H1 (cell line): ENCODE measurements around the gene TPD52L2. TPM values are rescaled to one million over a fixed set of nuclear protein-coding genes. Genes with fewer than 3 reads are reported as not detected.

Experiments
- CTCF ChIA-PET: fragments of 300-600 bp; sonication (Branson Sonifier 250); formaldehyde crosslinking; loops from one replicate; lab custom pipeline; 2021; ENCODE audit not compliant: partially characterized antibody; lab: Charles Lee
- POLR2A ChIA-PET: fragments of 300-600 bp; sonication (Branson Sonifier 250); formaldehyde crosslinking; loops from one replicate; lab custom pipeline; 2021; ENCODE audit warnings: inconsistent platforms; ENCODE audit not compliant: partially characterized antibody; lab: Charles Lee
- DNase-seq, 2 experiments: peaks; one replicate each; pipeline versions ENCODE4 v3.0.0 to v3.0.0-alpha.2; 2010 to 2022; ENCODE audit warnings: low spot score in 2 of 2, low read depth in 1 of 2, mixed read lengths in 1 of 2
- FAIRE-seq: peaks from 2 replicates; lab custom pipeline; 2011; peaks lifted over from hg19 to GRCh38; lab: Jason Lieb, UNC
- H2AFZ ChIP-seq: 2 replicates; pipeline ENCODE4 v1.8.1; 2012; ENCODE audit warnings: low read length, inconsistent platforms
- H2AK5ac ChIP-seq: 2 replicates; pipeline ENCODE4 v1.6.1; 2013; ENCODE audit warnings: low read depth, low read length
- H2BK120ac ChIP-seq: replicated peaks from 2 replicates; pipeline ENCODE3; 2013; ENCODE audit warnings: low read depth, low read length, inconsistent platforms
- H2BK12ac ChIP-seq: 2 replicates; pipeline ENCODE4 v1.6.1; 2013; ENCODE audit warnings: low read depth, low read length
- H2BK15ac ChIP-seq: 2 replicates; pipeline ENCODE4 v1.6.1; 2013; ENCODE audit warnings: low read length
- H2BK20ac ChIP-seq: 2 replicates; pipeline ENCODE4 v1.6.1; 2013; ENCODE audit warnings: low read length
- H2BK5ac ChIP-seq: 2 replicates; pipeline ENCODE4 v1.6.1; 2013; ENCODE audit warnings: low read depth, low read length
- H3K14ac ChIP-seq: 2 replicates; pipeline ENCODE4 v1.6.1; 2013; ENCODE audit warnings: inconsistent platforms; ENCODE audit not compliant: insufficient read length
- H3K18ac ChIP-seq: 2 replicates; pipeline ENCODE4 v1.6.1; 2013; ENCODE audit warnings: low read length; ENCODE audit errors: extremely low read depth
- H3K23ac ChIP-seq: 2 replicates; pipeline ENCODE4 v1.6.1; 2013; ENCODE audit warnings: inconsistent platforms; ENCODE audit not compliant: insufficient read length
- H3K23me2 ChIP-seq: 2 replicates; pipeline ENCODE4 v1.6.1; 2013; ENCODE audit warnings: low read depth, low read length
- H3K27ac ChIP-seq: 2 replicates; pipeline ENCODE4 v1.6.1; 2011; ENCODE audit warnings: low read depth, low read length, inconsistent platforms
- H3K27me3 ChIP-seq, 4 experiments: replicated peaks in 1 of 4; 1 replicate in 1 of 4; 2 replicates in 3 of 4; pipeline versions ENCODE4 v1.6.1 to v1.8.1; 2011 to 2013; ENCODE audit warnings: low read length in 3 of 4, mild to moderate bottlenecking in 3 of 4, inconsistent platforms in 2 of 4, mixed read lengths in 2 of 4, moderate library complexity in 1 of 4; ENCODE audit not compliant: control insufficient read depth in 3 of 4, insufficient read depth in 3 of 4; ENCODE audit errors: extremely low read depth in 1 of 4
- H3K36me3 ChIP-seq, 4 experiments: 2 replicates each; pipeline versions ENCODE4 v1.6.1 to v1.8.1; 2011 to 2013; ENCODE audit warnings: mild to moderate bottlenecking in 4 of 4, low read length in 3 of 4, moderate library complexity in 2 of 4, control low read depth in 1 of 4, inconsistent platforms in 1 of 4; ENCODE audit not compliant: insufficient read depth in 4 of 4, control insufficient read depth in 2 of 4
- H3K4ac ChIP-seq: replicated peaks from 2 replicates; pipeline ENCODE3; 2013; ENCODE audit warnings: low read length, low read depth, mixed read lengths, inconsistent platforms; ENCODE audit not compliant: insufficient read length
- H3K4me1 ChIP-seq, 4 experiments: replicated peaks in 1 of 4; 1 replicate in 1 of 4; 2 replicates in 3 of 4; pipeline versions ENCODE4 v1.6.1 to v1.8.1; 2011 to 2013; ENCODE audit warnings: low read length in 3 of 4, inconsistent platforms in 2 of 4, mixed read lengths in 1 of 4; ENCODE audit not compliant: insufficient read depth in 4 of 4, control insufficient read depth in 3 of 4
- H3K4me2 ChIP-seq, 2 experiments: 2 replicates each; pipeline versions ENCODE4 v1.6.1 to v1.8.1; 2011 to 2013; ENCODE audit warnings: low read depth in 2 of 2, low read length in 2 of 2, control low read depth in 1 of 2, inconsistent platforms in 1 of 2, mild to moderate bottlenecking in 1 of 2; ENCODE audit not compliant: insufficient read depth in 1 of 2
- H3K4me3 ChIP-seq, 4 experiments: fragments of 200-600, 300-600 bp in 1 of 4; sonication (generic), shearing (Covaris generic), sonication (Bioruptor Twin) in 1 of 4; 2 replicates each; pipeline versions ENCODE4 v1.5.1 to v1.8.1; 2011 to 2016; ENCODE audit warnings: low read length in 4 of 4, low read depth in 3 of 4, control low read depth in 2 of 4, inconsistent platforms in 2 of 4, mild to moderate bottlenecking in 2 of 4, mixed read lengths in 1 of 4, moderate library complexity in 1 of 4; ENCODE audit not compliant: insufficient read depth in 2 of 4; ENCODE audit errors: extremely low read depth in 1 of 4
- H3K56ac ChIP-seq: replicated peaks from 2 replicates; pipeline ENCODE3; 2013; ENCODE audit warnings: low read depth, mild to moderate bottlenecking, mixed read lengths, low read length, inconsistent platforms; ENCODE audit not compliant: insufficient read length
- H3K79me1 ChIP-seq: 2 replicates; pipeline ENCODE4 v1.6.1; 2013; ENCODE audit warnings: low read depth, low read length, control low read depth
- H3K79me2 ChIP-seq, 2 experiments: 2 replicates each; pipeline versions ENCODE4 v1.6.1 to v1.8.1; 2012 to 2013; ENCODE audit warnings: low read length in 2 of 2, mild to moderate bottlenecking in 2 of 2, inconsistent platforms in 1 of 2; ENCODE audit not compliant: insufficient read depth in 2 of 2, control insufficient read depth in 1 of 2
- H3K9ac ChIP-seq, 4 experiments: replicated peaks in 1 of 4; 1 replicate in 1 of 4; 2 replicates in 3 of 4; pipeline versions ENCODE4 v1.6.1 to v1.8.1; 2011 to 2013; ENCODE audit warnings: low read depth in 3 of 4, low read length in 3 of 4, control low read depth in 2 of 4, mild to moderate bottlenecking in 2 of 4, moderate library complexity in 2 of 4, inconsistent platforms in 1 of 4; ENCODE audit errors: extremely low read depth in 1 of 4
- H3K9me3 ChIP-seq, 2 experiments: 2 replicates each; pipeline versions ENCODE4 v1.6.1 to v1.8.1; 2012 to 2013; ENCODE audit warnings: mild to moderate bottlenecking in 2 of 2, moderate library complexity in 2 of 2, control low read depth in 1 of 2, inconsistent platforms in 1 of 2, low read depth in 1 of 2, low read length in 1 of 2, mixed read lengths in 1 of 2; ENCODE audit not compliant: insufficient read depth in 2 of 2
- H4K20me1 ChIP-seq, 2 experiments: replicated peaks in 1 of 2; 2 replicates each; pipeline versions ENCODE3 to v1.8.1; 2011 to 2013; ENCODE audit warnings: inconsistent platforms in 2 of 2, low read length in 2 of 2, mild to moderate bottlenecking in 1 of 2; ENCODE audit not compliant: insufficient read depth in 2 of 2, control insufficient read depth in 1 of 2
- H4K5ac ChIP-seq: 2 replicates; pipeline ENCODE4 v1.6.1; 2013; ENCODE audit warnings: low read length, low read depth, mixed read lengths, inconsistent platforms; ENCODE audit not compliant: insufficient read length
- H4K8ac ChIP-seq: 2 replicates; pipeline ENCODE4 v1.8.0; 2013; ENCODE audit warnings: mild to moderate bottlenecking, moderate library complexity, low read length, inconsistent platforms; ENCODE audit not compliant: insufficient read depth; ENCODE audit errors: extremely low read depth
- H4K91ac ChIP-seq: replicated peaks from 2 replicates; pipeline ENCODE3; 2013; ENCODE audit warnings: low read length, mixed read lengths, inconsistent platforms; ENCODE audit not compliant: insufficient read length
- ASH2L ChIP-seq: fragments of 200-600, 300-600 bp; sonication (generic); IDR thresholded peaks from one replicate; pipeline ENCODE4 v1.7.1; 2017; ENCODE audit warnings: low read length
- CEBPB ChIP-seq: IDR thresholded peaks from 2 replicates; pipeline ENCODE4 v1.6.1; 2012; ENCODE audit warnings: low read depth, low read length
- CHD1 ChIP-seq: IDR thresholded peaks from 2 replicates; pipeline ENCODE4 v1.6.1; 2012; ENCODE audit warnings: low read depth, low read length, improper control_type of control experiment
- CREB1 ChIP-seq: IDR thresholded peaks from 2 replicates; pipeline ENCODE4 v1.6.1; 2012; ENCODE audit warnings: inconsistent platforms
- EGR1 ChIP-seq: IDR thresholded peaks from 2 replicates; pipeline ENCODE4 v1.6.1; 2011; ENCODE audit warnings: low read depth, low read length, borderline replicate concordance
- HDAC6 ChIP-seq: IDR thresholded peaks from one replicate; pipeline ENCODE4 v1.7.1; 2012; ENCODE audit warnings: low read depth, mild to moderate bottlenecking, inconsistent platforms, low read length, moderate library complexity
- KDM1A ChIP-seq: fragments of 200-600, 300-600 bp; sonication (generic); IDR thresholded peaks from 2 replicates; pipeline ENCODE4 v1.7.1; 2016; ENCODE audit warnings: mild to moderate bottlenecking, low read length, borderline replicate concordance
- NANOG ChIP-seq: IDR thresholded peaks from 2 replicates; pipeline ENCODE4 v1.6.1; 2011; ENCODE audit warnings: low read length, low read depth, mild to moderate bottlenecking, inconsistent platforms; ENCODE audit not compliant: insufficient read depth, poor library complexity, severe bottlenecking
- POLR2AphosphoS5 ChIP-seq: IDR thresholded peaks from 2 replicates; pipeline ENCODE4 v1.6.1; 2011; ENCODE audit warnings: low read depth, low read length
- SP1 ChIP-seq: IDR thresholded peaks from 2 replicates; pipeline ENCODE4 v1.6.1; 2011; ENCODE audit warnings: low read depth, low read length
- SP2 ChIP-seq: IDR thresholded peaks from 2 replicates; pipeline ENCODE4 v1.6.1; 2012; ENCODE audit warnings: mild to moderate bottlenecking, low read length, inconsistent platforms
- SRF ChIP-seq: IDR thresholded peaks from 2 replicates; pipeline ENCODE4 v1.6.1; 2011; ENCODE audit warnings: mild to moderate bottlenecking, low read depth, low read length, moderate library complexity
- SUZ12 ChIP-seq: fragments of 200-600 bp; sonication (generic); IDR thresholded peaks from 2 replicates; pipeline ENCODE4 v1.6.1; 2012; ENCODE audit warnings: mild to moderate bottlenecking, inconsistent platforms, low read length, moderate library complexity, mixed read lengths
- TAF1 ChIP-seq: IDR thresholded peaks from 2 replicates; pipeline ENCODE4 v1.6.1; 2011; ENCODE audit warnings: mild to moderate bottlenecking, low read depth, low read length
- TAF7 ChIP-seq: optimal IDR thresholded peaks from 2 replicates; pipeline ENCODE3; 2011; ENCODE audit warnings: low read depth, mild to moderate bottlenecking, inconsistent platforms, low read length, moderate library complexity, borderline replicate concordance
- ZNF274 ChIP-seq: IDR thresholded peaks from 2 replicates; pipeline ENCODE4 v1.7.0; 2012; ENCODE audit warnings: low read length, borderline replicate concordance; ENCODE audit errors: extremely low read depth
- WGBS, 2 experiments: shearing (Covaris generic) in 1 of 2; methylation state at CpG; one replicate each; pipeline versions ENCODE4 v1.1.6 to v1.1.7; 2013 to 2015; ENCODE audit warnings: low lambda C conversion rate in 2 of 2, mixed read lengths in 2 of 2, inconsistent platforms in 1 of 2, low coverage in 1 of 2, missing lambda C conversion rate in 1 of 2; ENCODE audit not compliant: insufficient replicate concordance in 2 of 2, insufficient coverage in 1 of 2, insufficient read length in 1 of 2; ENCODE audit errors: extremely low coverage in 1 of 2, missing lambda C conversion rate in 1 of 2; 5-methylcytosine and 5-hydroxymethylcytosine counted together
- polyA plus RNA-seq, 7 experiments: library from polyadenylated mRNA; depleted of rRNA in 3 of 7; stranded (reverse) in 5 of 7; unstranded in 2 of 7; fragments of >200 nt in 5 of 7; fragments of 200-250 nt in 2 of 7; gene quantifications; 1 replicate in 5 of 7; 2 replicates in 1 of 7; 4 replicates in 1 of 7; pipeline versions ENCODE4 v1.2.1 to v1.2.3, GENCODE V29; 2011 to 2013; ENCODE audit warnings: missing spikeins in 2 of 7, mixed read lengths in 2 of 7
- total RNA-seq: library from RNA; stranded (reverse); fragmentation: NEBNext Ultra II Directional; extraction: Animal tissue kit (Norgen Biotek cat#: 25700); gene quantifications from 2 replicates; pipeline ENCODE4 v1.2.1, GENCODE V29; 2021

Gene TPD52L2
- total and polyA plus RNA-seq, 2 of the 8 experiments (the other 6 are each of a cell fraction or from before 2014, with no cell fraction given) = 77.1 to 80.2 TPM

DNA sequence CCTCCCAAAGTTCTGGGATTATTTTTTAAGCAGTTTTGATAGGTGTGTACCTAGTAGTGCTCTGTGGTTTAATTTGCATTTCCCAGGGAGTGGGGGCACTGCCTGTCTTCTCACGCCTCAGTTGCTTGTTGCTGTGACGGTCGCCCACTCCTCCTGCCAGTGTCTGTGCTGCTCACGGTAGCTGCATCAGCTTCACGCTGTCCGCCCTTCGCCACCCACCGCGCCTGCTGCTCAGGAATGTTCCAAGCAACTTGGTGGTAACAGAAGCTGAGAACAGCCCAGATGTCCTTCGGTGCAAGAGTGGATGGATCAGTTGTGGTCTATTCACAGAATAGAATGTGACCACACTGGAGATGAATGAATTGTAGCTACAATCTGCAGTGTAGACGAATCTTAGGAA lies 52.7 kb downstream of the TPD52L2 start:
- H4K8ac ChIP-seq = no peak overlapping the region
- H3K79me1 ChIP-seq = no peaks in the 10 kb centered on the region
- no peaks in the 10 kb centered on the region for H3K36me3 ChIP-seq
- no peak overlapping the region for H2BK20ac ChIP-seq
- DNase-seq (no peak), FAIRE-seq (no peak)
- no peak overlapping the region for H4K91ac ChIP-seq
- no peaks in the 10 kb centered on the region; a peak in 2 of 7 replicates for H3K4me1 ChIP-seq
- no peak overlapping the region for H4K5ac ChIP-seq
- no peak overlapping the region for H2BK15ac ChIP-seq
- H3K79me2 ChIP-seq = peaks cover 0 to 14% of the 10 kb centered on the region in 2 experiments; a peak in 1 of 4 replicates
- peaks cover 0 to 2% of the 10 kb centered on the region in 2 experiments for H4K20me1 ChIP-seq
- TF ChIP-seq NANOG = no peak
- no peak for TF ChIP-seq SRF
- no peak for TF ChIP-seq POLR2AphosphoS5
- no peak for TF ChIP-seq KDM1A
- TF ChIP-seq HDAC6 = no peak
- TF ChIP-seq CEBPB = no peak
- TF ChIP-seq EGR1 = no peak
- TF ChIP-seq SUZ12 = no peak
- no peak for TF ChIP-seq CHD1
- no peak for TF ChIP-seq SP2
- no peak for TF ChIP-seq TAF1
- TF ChIP-seq TAF7 = no peak
- TF ChIP-seq ASH2L = no peak
- TF ChIP-seq SP1 = no peak
- no peak for TF ChIP-seq CREB1
- TF ChIP-seq ZNF274 = no peak
- no peak overlapping the region for H3K4me3 ChIP-seq
- H3K4me2 ChIP-seq = no peak overlapping the region
- no peak overlapping the region for H3K27ac ChIP-seq
- no peak overlapping the region for H3K56ac ChIP-seq
- H2BK120ac ChIP-seq = no peak overlapping the region
- CTCF ChIA-PET = interaction anchor here (0.6 to 1.7 kb wide), 7 partner anchors 9 to 130 kb away, joined by 3 to 7 read pairs (median 5); partner anchors contain the start of gene TPD52L2
- H3K14ac ChIP-seq = no peak overlapping the region
- H3K9ac ChIP-seq = no peak overlapping the region; a peak in 1 of 7 replicates
- no peak overlapping the region for H2BK5ac ChIP-seq
- WGBS, 2 experiments = 93% methylated on average over 11 of the region's 11 CpGs; no CpG with 5 or more reads in 1 of the 2 experiments
- POLR2A ChIA-PET = interaction anchor here (0.8 kb wide), 1 partner anchor 54 kb away, joined by 3 read pairs; no protein-coding TSS in a partner anchor
- H3K23me2 ChIP-seq = no peaks in the 10 kb centered on the region
- no peaks in the 10 kb centered on the region for H3K27me3 ChIP-seq
- no peaks in the 10 kb centered on the region; a peak in 1 of 4 replicates for H3K9me3 ChIP-seq
- H3K23ac ChIP-seq = no peak overlapping the region
- H2AK5ac ChIP-seq = no peak overlapping the region
- H2BK12ac ChIP-seq = no peak overlapping the region
- no peak overlapping the region for H3K18ac ChIP-seq
- no peak overlapping the region for H3K4ac ChIP-seq
- no peak overlapping the region for H2AFZ ChIP-seq
